OCI-LY3 (cell line): ENCODE measurements around the gene LAMC1.
A peak's percentile ranks its signal among the peaks of the same experiment; 100 is the strongest.

Experiments
- H2AFZ ChIP-seq: fragments of 200-600, 300-600 bp; shearing (Covaris generic); 2 replicates; pipeline ENCODE4 v1.6.0; 2014; ENCODE audit warnings: antibody characterized with exemption, low read depth, low read length
- H3K27ac ChIP-seq: fragments of 200-600, 300-600 bp; sonication (generic); 2 replicates; pipeline ENCODE4 v1.5.1; 2014; ENCODE audit warnings: mild to moderate bottlenecking, low read length, moderate library complexity, mixed read lengths
- H3K27me3 ChIP-seq: fragments of 200-600, 300-600 bp; sonication (generic); 2 replicates; pipeline ENCODE4 v1.6.1; 2014; ENCODE audit warnings: low read depth, low read length, mixed read lengths
- H3K36me3 ChIP-seq: fragments of 200-600, 300-600 bp; sonication (generic); replicated peaks from 2 replicates; pipeline ENCODE3; 2014; ENCODE audit warnings: low read depth, low read length, mixed read lengths
- H3K4me1 ChIP-seq: fragments of 300-600, 200-600 bp; sonication (generic); 2 replicates; pipeline ENCODE4 v1.6.1; 2014; ENCODE audit warnings: low read length, mixed read lengths
- H3K4me2 ChIP-seq: fragments of 200-600, 300-600 bp; sonication (generic); 2 replicates; pipeline ENCODE4 v1.6.1; 2014; ENCODE audit warnings: low read length, mixed read lengths
- H3K4me3 ChIP-seq: fragments of 300-600, 200-600 bp; sonication (generic); 2 replicates; pipeline ENCODE4 v1.5.1; 2014; ENCODE audit warnings: antibody characterized with exemption, mild to moderate bottlenecking, low read length, moderate library complexity
- H3K79me2 ChIP-seq: fragments of 300-600, 200-600 bp; shearing (Covaris generic); 2 replicates; pipeline ENCODE4 v1.6.1; 2014; ENCODE audit warnings: mild to moderate bottlenecking, low read length, mixed read lengths
- H3K9ac ChIP-seq: fragments of 300-600, 200-600 bp; shearing (Covaris generic); 2 replicates; pipeline ENCODE4 v1.6.0; 2014; ENCODE audit warnings: mild to moderate bottlenecking, low read length, moderate library complexity
- H3K9me3 ChIP-seq: fragments of 200-600, 300-600 bp; shearing (Covaris generic); 2 replicates; pipeline ENCODE4 v1.6.1; 2014; ENCODE audit warnings: low read length, mixed read lengths; ENCODE audit not compliant: insufficient read depth
- H4K20me1 ChIP-seq: fragments of 200-600, 300-600 bp; sonication (generic); 2 replicates; pipeline ENCODE4 v1.6.1; 2016; ENCODE audit warnings: low read length, mixed read lengths; ENCODE audit not compliant: insufficient read depth
- CTCF ChIP-seq: fragments of 200-600, 300-600 bp; sonication (generic); IDR thresholded peaks from 2 replicates; pipeline ENCODE4 v1.5.1; 2014; ENCODE audit warnings: antibody characterized with exemption, low read length, low read depth
- EZH2phosphoT487 ChIP-seq: fragments of 200-600 bp; shearing (Covaris generic); IDR thresholded peaks from 2 replicates; pipeline ENCODE4 v1.6.1; 2018; ENCODE audit warnings: antibody characterized with exemption, mixed run types, low read depth

Gene LAMC1

GRCh38 chr1:183138301-183138700, 115.1 kb downstream of the LAMC1 start:
- Histone ChIP-seq H3K4me1 (peaks cover 25% of the 10 kb centered on the region), H3K9me3 (no peaks in the 10 kb centered on the region), H3K4me2 (peak overlapping the region; percentile 40), H4K20me1 (no peaks in the 10 kb centered on the region), H3K79me2 (no peaks in the 10 kb centered on the region), H3K4me3 (no peak overlapping the region), H3K27ac (no peak overlapping the region), H3K9ac (no peak overlapping the region), H3K27me3 (no peaks in the 10 kb centered on the region), H2AFZ (no peak overlapping the region), H3K36me3 (peaks cover 46% of the 10 kb centered on the region)
- TF ChIP-seq EZH2phosphoT487 (no peak), CTCF (no peak)

GRCh38 chr1:183139281-183139942, 116.2 kb downstream of the LAMC1 start:
- H3K4me1 ChIP-seq: peaks cover 25% of the 10 kb centered on the region
- no peaks in the 10 kb centered on the region for H3K27me3 ChIP-seq
- TF ChIP-seq EZH2phosphoT487: no peak
- no peak for TF ChIP-seq CTCF
- no peak overlapping the region for H2AFZ ChIP-seq
- no peak overlapping the region for H3K4me3 ChIP-seq
- peaks cover 42% of the 10 kb centered on the region for H3K36me3 ChIP-seq
- no peaks in the 10 kb centered on the region for H3K9me3 ChIP-seq
- peak overlapping the region; percentile 20 for H3K4me2 ChIP-seq
- no peaks in the 10 kb centered on the region for H3K79me2 ChIP-seq
- H3K27ac ChIP-seq: no peak overlapping the region
- no peaks in the 10 kb centered on the region for H4K20me1 ChIP-seq
- no peak overlapping the region for H3K9ac ChIP-seq

DNA sequence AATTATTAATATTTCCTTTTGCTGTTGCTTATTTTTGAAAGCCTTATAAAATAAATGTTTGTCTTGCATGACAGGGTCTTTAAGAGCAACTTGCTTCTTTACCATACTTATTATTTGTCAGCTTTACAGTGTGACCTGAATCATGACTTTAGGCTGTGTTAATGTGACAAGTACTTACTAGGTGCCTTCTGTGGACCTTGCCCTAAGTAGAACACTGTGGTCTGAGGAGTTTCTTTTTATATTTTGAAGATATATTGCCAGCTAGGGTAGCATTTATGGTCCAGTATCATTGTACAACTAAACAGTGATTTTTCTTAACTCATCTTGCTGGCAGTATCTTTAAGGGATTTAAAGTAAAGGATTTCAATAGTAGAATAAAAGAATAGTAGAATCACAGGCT, 117.4 kb downstream of the LAMC1 start:
- H3K9ac ChIP-seq: no peak overlapping the region
- H3K79me2 ChIP-seq: no peaks in the 10 kb centered on the region
- no peaks in the 10 kb centered on the region for H4K20me1 ChIP-seq
- H3K27me3 ChIP-seq: no peaks in the 10 kb centered on the region
- no peak for TF ChIP-seq EZH2phosphoT487
- TF ChIP-seq CTCF: no peak
- no peak overlapping the region for H3K27ac ChIP-seq
- no peak overlapping the region for H3K4me3 ChIP-seq
- no peak overlapping the region for H2AFZ ChIP-seq
- H3K36me3 ChIP-seq: peaks cover 34% of the 10 kb centered on the region
- H3K4me2 ChIP-seq: no peak overlapping the region
- H3K4me1 ChIP-seq: peaks cover 25% of the 10 kb centered on the region
- H3K9me3 ChIP-seq: no peaks in the 10 kb centered on the region

GRCh38 chr1:183142171-183142570, 119.0 kb downstream of the LAMC1 start:
- no peak for TF ChIP-seq EZH2phosphoT487
- Histone ChIP-seq H4K20me1 (no peaks in the 10 kb centered on the region), H3K27ac (no peak overlapping the region), H3K36me3 (peaks cover 20% of the 10 kb centered on the region), H3K4me1 (peaks cover 25% of the 10 kb centered on the region), H3K9me3 (no peaks in the 10 kb centered on the region), H2AFZ (no peak overlapping the region), H3K79me2 (no peaks in the 10 kb centered on the region), H3K4me2 (no peak overlapping the region), H3K9ac (no peak overlapping the region), H3K4me3 (no peak overlapping the region), H3K27me3 (no peaks in the 10 kb centered on the region)
